ENCODE results near the gene RNF213.
"Not testable (repeated sequence)": the region's sequence is repeated elsewhere in the genome, so short reads cannot be mapped to it uniquely, and the experiment has no call there.

The RNF213 gene

GRCh38 chr17:80322864-80323263 is 62.2 kb downstream of the RNF213 start:
- no peak for DNase-seq

GRCh38 chr17:80323982-80324381 is 63.3 kb downstream of the RNF213 start:
- DNase-seq: no peak

GRCh38 chr17:80327518-80327917 is 66.9 kb downstream of the RNF213 start:
- DNase-seq: no peak

GRCh38 chr17:80328634-80329380 is 68.2 kb downstream of the RNF213 start:
- DNase-seq: no peak

GRCh38 chr17:80329421-80329820 is 68.8 kb downstream of the RNF213 start:
- not testable (repeated sequence) for DNase-seq

GRCh38 chr17:80330276-80330675 is 69.6 kb downstream of the RNF213 start:
- no peak for DNase-seq

GRCh38 chr17:80330938-80331337 is 70.3 kb downstream of the RNF213 start:
- DNase-seq: not testable (repeated sequence)

- no peak for DNase-seq
These were observed 71.2 kb downstream of the RNF213 start for GRCh38 chr17:80331820-80332219.

- no peak for DNase-seq
These were observed 76.7 kb downstream of the RNF213 start for GRCh38 chr17:80337195-80337895.

GRCh38 chr17:80339118-80339517 is 78.5 kb downstream of the RNF213 start:
- no peak for DNase-seq

- DNase-seq: no peak
These were observed 79.2 kb downstream of the RNF213 start for GRCh38 chr17:80339731-80340456.

GRCh38 chr17:80345321-80345720 is 84.7 kb downstream of the RNF213 start:
- no peak for DNase-seq

GRCh38 chr17:80345841-80346497 is 85.3 kb downstream of the RNF213 start:
- DNase-seq: no peak

GRCh38 chr17:80346498-80347275 is 86.0 kb downstream of the RNF213 start:
- no peak for DNase-seq

GRCh38 chr17:80347536-80347935 is 86.9 kb downstream of the RNF213 start:
- DNase-seq: no peak

- no peak for DNase-seq
These were observed 87.3 kb downstream of the RNF213 start for GRCh38 chr17:80347948-80348351.

- no peak for DNase-seq
These were observed 88.0 kb downstream of the RNF213 start for GRCh38 chr17:80348551-80349150.

GRCh38 chr17:80349151-80349651 is 88.5 kb downstream of the RNF213 start:
- no peak for DNase-seq

- no peak for DNase-seq
These were observed 89.1 kb downstream of the RNF213 start for GRCh38 chr17:80349751-80350150.

GRCh38 chr17:80352216-80352895 is 91.7 kb downstream of the RNF213 start:
- DNase-seq: no peak
